Ovary (tissue), 9 donors: ENCODE data around the gene ACSS2. TPM values are rescaled to one million over a fixed set of nuclear protein-coding genes. Genes with fewer than 3 reads are reported as not detected.

Experiments used
- DNase-seq, 5 donors: peaks; one replicate each; pipeline ENCODE4 v3.0.0-alpha.2; 2019 to 2020
- H3K27ac ChIP-seq, 2 donors: fragments of 200-600 bp; one replicate each; pipeline versions ENCODE4 v1.5.1 to v1.8.0; 2019 to 2022
- H3K27me3 ChIP-seq: fragments of 200-600 bp; one replicate; pipeline ENCODE4 v1.8.0; 2022
- H3K36me3 ChIP-seq: fragments of 200-600 bp; sonication (generic); one replicate; pipeline ENCODE4 v1.5.1; 2019
- H3K4me1 ChIP-seq: one replicate; pipeline ENCODE4 v1.8.1; 2013; ENCODE audit warnings: mild to moderate bottlenecking, moderate library complexity; ENCODE audit not compliant: insufficient read depth
- H3K4me3 ChIP-seq: fragments of 200-600 bp; sonication (generic); one replicate; pipeline ENCODE4 v1.5.1; 2017
- H3K9me3 ChIP-seq, 2 donors: fragments of 200-600 bp in 1 of 2; sonication (generic) in 1 of 2; one replicate each; pipeline versions ENCODE4 v1.5.1 to v1.8.1; 2013 to 2019; ENCODE audit warnings: mild to moderate bottlenecking in 1 of 2, moderate library complexity in 1 of 2
- CTCF ChIP-seq, 3 donors: fragments of 450-650 bp in 2 of 3; fragments of 200-600 bp in 1 of 3; IDR thresholded peaks; one replicate each; pipeline versions ENCODE4 v1.5.1 to v1.8.0; 2016 to 2022; ENCODE audit warnings: antibody characterized with exemption in 3 of 3, mild to moderate bottlenecking in 1 of 3
- EP300 ChIP-seq: sonication (generic); formaldehyde crosslinking; IDR thresholded peaks from one replicate; pipeline ENCODE4 v1.6.1; 2017; ENCODE audit warnings: antibody characterized with exemption
- POLR2A ChIP-seq: fragments of 450-650 bp; IDR thresholded peaks from one replicate; pipeline ENCODE4 v1.6.1; 2017; ENCODE audit warnings: antibody characterized with exemption, mild to moderate bottlenecking, moderate library complexity
- WGBS, 3 donors: extraction: QIAGEN DNeasy Blood & Tissue Kit in 1 of 3; methylation state at CpG; one replicate each; pipeline versions ENCODE4 v1.1.5 to v1.1.7; 2013 to 2017; 5-methylcytosine and 5-hydroxymethylcytosine counted together
- intact Hi-C, 4 donors: fragments of 100-400 bp; cut with DNase I; formaldehyde crosslinking; loops; one replicate each; pipeline versions ENCODE4 v1.11.0 to v1.15.1; 2022 to 2023
- polyA plus RNA-seq, 2 donors: library from polyadenylated mRNA; stranded (reverse); fragments of 200-250 nt in 1 of 2; fragments of 350-450 nt in 1 of 2; fragmentation: Illumina TruSeq in 1 of 2; extraction: RNeasy Lipid Tissue Mini Kit (QIAGEN cat#74804) in 1 of 2; gene quantifications; one replicate each; pipeline ENCODE4 v1.2.3, GENCODE V29; 2013 to 2014
- total RNA-seq, 7 donors: library from RNA; depleted of rRNA in 2 of 7; stranded (reverse); fragments of >200 nt in 2 of 7; fragmentation: NEBNext Ultra II Directional in 3 of 7; extraction: Animal tissue kit (Norgen Biotek cat#: 25700) in 3 of 7; gene quantifications; one replicate each; pipeline versions ENCODE4 v1.1.0 to v1.2.4, GENCODE V29; 2016 to 2023
- donor health status: DM: no; HTN: no; CAD: no; lungs with moderate emphysema.
- donor health status: DM: no; HTN: no; CAD: no.
- donor health status: Bipolar disorder and iron deficiency.
- donor health status: DM: yes; HTN: yes; CAD: no.
- donor health status: DM: no; HTN: no; CAD: no.
- donor health status: DM: yes; HTN: yes; CAD: no.

The ACSS2 gene
- total and polyA plus RNA-seq, 9 donors = 25.3 to 59.7 (median 39.1) TPM

- Histone ChIP-seq H3K27ac (peak overlapping the region in 1 of 2 donors; percentile 86), H3K36me3 (no peaks in the 10 kb centered on the region), H3K4me1 (no peaks in the 10 kb centered on the region), H3K9me3 (no peaks in the 10 kb centered on the region), H3K4me3 (no peak overlapping the region), H3K27me3 (no peaks in the 10 kb centered on the region)
- 83 to 86% (median 84%) methylated on average over 21 of the region's 21 CpGs for WGBS, 3 donors
- DNase-seq = no peak
- TF ChIP-seq CTCF (IDR thresholded peaks at IDR 0.05) = no peak
- TF ChIP-seq POLR2A = no peak
- no peak for TF ChIP-seq EP300
- intact Hi-C loops = loop anchor here in 3 of 4 donors (5.0 kb wide), 1 partner anchor 85 kb away; the partner anchor contains the start of gene GGT7 (in 3 of the 3)
These were observed 80.5 kb downstream of the ACSS2 start for GRCh38 chr20:34956751-34957472.

- no peak for TF ChIP-seq POLR2A
- no peak for TF ChIP-seq EP300
- TF ChIP-seq CTCF (IDR thresholded peaks at IDR 0.05) = no peak
- 91 to 92% (median 92%) methylated on average over 5 of the region's 5 CpGs for WGBS, 3 donors
- intact Hi-C loops = no loop called here
These were observed 88.1 kb downstream of the ACSS2 start for GRCh38 chr20:34964486-34964885.

GRCh38 chr20:34965051-34965450 lies 88.6 kb downstream of the ACSS2 start:
- Histone ChIP-seq H3K27ac (no peak overlapping the region), H3K4me3 (no peak overlapping the region), H3K9me3 (no peaks in the 10 kb centered on the region), H3K27me3 (no peaks in the 10 kb centered on the region), H3K36me3 (no peaks in the 10 kb centered on the region), H3K4me1 (no peaks in the 10 kb centered on the region)
- DNase-seq = no peak
- WGBS, 3 donors = 95 to 97% (median 96%) methylated on average over 5 of the region's 5 CpGs
- TF ChIP-seq POLR2A = no peak
- no peak for TF ChIP-seq EP300
- TF ChIP-seq CTCF (IDR thresholded peaks at IDR 0.05) = no peak
- intact Hi-C loops = no loop called here

More at GRCh38 chr20:34964486-34964885, 88.1 kb downstream of the ACSS2 start:
- no peaks in the 10 kb centered on the region for H3K4me1 ChIP-seq
- no peak for DNase-seq
- no peaks in the 10 kb centered on the region for H3K9me3 ChIP-seq
- no peaks in the 10 kb centered on the region for H3K27me3 ChIP-seq
- H3K4me3 ChIP-seq = no peak overlapping the region
- H3K27ac ChIP-seq = no peak overlapping the region
- no peaks in the 10 kb centered on the region for H3K36me3 ChIP-seq

GRCh38 chr20:34967421-34967820 lies 91.0 kb downstream of the ACSS2 start:
- Histone ChIP-seq H3K9me3 (no peaks in the 10 kb centered on the region), H3K4me3 (no peak overlapping the region), H3K27me3 (no peaks in the 10 kb centered on the region), H3K27ac (no peak overlapping the region), H3K4me1 (no peaks in the 10 kb centered on the region), H3K36me3 (no peaks in the 10 kb centered on the region)
- no peak for DNase-seq
- intact Hi-C loops = no loop called here
- TF ChIP-seq EP300 (no peak), POLR2A (no peak), CTCF (IDR thresholded peaks at IDR 0.05) (no peak)
- WGBS, 3 donors = 88 to 95% (median 89%) methylated on average over 5 of the region's 5 CpGs
